ENCODE measurements around the gene SAPCD2. TPM values are rescaled to one million over a fixed set of nuclear protein-coding genes. Genes with fewer than 3 reads are reported as not detected.

The SAPCD2 gene
- total RNA-seq, 1 experiment from 2014 or later, result 69.2 TPM

GRCh38 chr9:137019891-137020683 is 50.3 kb downstream of the SAPCD2 start:
- no peak for DNase-seq (ENCODE audit: low read depth)

GRCh38 chr9:137018761-137019559 is 51.4 kb downstream of the SAPCD2 start:
- DNase-seq (ENCODE audit: low read depth), result no peak

- no peak for DNase-seq (ENCODE audit: low read depth)
Observed at GRCh38 chr9:137017791-137018497, 52.4 kb downstream of the SAPCD2 start.

DNA sequence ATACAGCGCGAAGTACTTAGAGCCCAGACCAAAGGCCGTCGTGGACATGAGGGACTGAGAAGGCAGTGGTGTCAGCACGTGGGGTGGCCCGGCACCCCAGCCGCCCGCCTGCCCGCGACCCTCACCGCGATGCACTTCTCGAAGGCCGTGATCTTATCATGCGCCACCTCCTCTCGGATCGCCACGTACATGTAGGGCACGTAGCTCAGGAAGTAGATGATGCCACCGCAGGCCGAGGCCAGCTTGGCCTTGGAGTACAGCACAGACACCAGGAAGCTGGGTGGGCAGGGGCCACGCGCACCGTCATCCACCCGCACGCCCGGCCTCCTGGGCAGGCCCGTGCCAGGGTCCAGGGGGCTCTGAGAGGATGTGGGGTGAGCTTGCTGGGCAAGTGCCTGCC is 53.3 kb downstream of the SAPCD2 start:
- DNase-seq (ENCODE audit: low read depth), result no peak

DNA sequence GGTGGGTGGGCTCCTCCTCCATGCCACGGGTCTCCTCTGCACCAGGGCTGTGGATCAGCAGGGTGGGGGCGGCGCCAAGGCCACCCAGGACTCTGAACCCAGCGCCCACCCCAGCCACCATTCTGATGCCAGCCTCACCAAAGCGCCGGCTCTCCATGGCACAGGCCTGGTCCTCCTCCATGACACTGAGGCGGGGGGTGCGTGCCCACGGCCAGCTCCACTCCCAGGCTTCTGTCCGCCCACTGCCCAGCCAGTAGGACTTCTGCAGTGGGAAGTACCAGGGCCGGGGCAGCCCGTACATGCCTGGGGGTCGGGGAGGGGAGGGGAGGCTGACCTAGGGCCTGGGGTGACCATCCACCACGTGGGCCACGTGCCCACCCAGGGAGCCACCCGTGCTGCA is 53.9 kb downstream of the SAPCD2 start:
- no peak for DNase-seq (ENCODE audit: low read depth)

- no peak for DNase-seq (ENCODE audit: low read depth)
Observed at GRCh38 chr9:137015976-137016375, 54.4 kb downstream of the SAPCD2 start.

DNA sequence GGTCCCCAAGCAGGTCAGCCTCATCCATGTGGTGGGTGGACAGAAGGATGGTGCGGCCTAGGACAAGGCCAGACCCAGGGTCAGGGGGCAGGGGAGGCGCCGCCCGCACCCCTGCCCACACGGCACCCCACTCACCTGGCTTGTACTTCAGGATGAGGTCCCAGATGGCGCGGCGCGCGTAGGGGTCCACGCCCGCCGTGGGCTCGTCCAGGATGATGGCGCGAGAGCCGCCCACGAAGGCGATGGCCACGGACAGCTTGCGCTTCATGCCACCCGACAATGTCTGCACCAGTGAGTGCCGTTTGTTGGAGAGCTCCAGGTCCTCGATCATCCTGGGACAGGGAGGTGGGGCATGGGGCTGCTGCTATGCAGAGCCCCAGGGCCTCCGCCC is 54.8 kb downstream of the SAPCD2 start:
- DNase-seq (ENCODE audit: low read depth), result no peak

DNA sequence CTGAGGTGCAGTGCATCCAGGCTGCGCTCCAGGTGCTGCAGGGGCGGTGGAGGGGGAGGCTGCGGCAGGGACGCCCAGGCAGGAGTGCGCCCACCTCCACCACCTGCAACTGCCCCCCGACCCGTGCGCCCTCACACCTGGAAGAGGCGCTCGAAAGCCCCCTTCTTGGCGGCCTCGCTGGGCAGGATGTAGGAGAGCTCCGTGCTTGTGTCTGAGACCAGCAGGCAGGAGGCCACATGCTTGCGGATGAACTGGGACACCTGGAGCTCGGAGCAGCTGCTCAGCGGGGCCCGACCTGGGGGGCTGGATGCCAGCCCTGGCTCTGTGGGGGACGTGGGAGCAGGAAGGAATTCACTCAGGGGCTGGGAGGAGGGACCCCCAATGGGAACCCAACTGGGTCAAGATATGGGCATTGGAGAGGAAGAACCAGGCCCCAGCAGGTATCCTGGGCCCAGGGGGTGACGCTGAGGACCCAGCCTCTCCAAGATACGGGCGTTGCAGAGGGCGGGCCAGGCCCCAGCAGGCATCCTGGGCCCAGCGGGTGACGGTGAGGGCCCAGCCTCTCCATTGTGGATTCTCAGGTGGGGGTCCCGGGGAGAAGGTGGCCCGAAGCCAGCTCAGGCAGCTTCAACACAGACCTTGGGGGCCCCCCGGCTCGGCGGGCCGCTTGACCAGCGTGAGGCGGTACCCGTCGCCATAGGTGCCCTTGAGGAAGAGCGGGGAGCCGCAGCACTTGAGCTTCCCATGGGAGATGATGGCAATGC is 55.4 kb downstream of the SAPCD2 start:
- DNase-seq (ENCODE audit: low read depth), result no peak

DNA sequence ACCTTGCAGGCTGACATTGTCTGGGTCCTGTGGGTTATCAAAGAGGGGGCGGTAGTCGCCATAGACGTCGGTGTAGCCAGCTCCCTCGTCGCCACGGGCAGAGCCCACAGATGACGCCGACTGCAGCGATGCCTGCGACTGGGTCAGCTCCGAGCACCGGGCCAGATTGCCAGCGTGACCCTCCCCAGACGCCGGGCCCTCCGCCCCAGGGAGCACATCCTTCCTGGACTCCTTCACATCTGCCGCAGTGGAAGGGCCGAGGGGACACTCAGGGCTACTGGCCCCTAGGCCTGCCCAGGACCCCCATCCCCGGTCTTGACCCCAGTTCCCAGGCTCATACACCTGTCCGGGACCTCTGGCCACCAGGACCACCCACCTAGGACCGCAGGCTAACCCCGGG is 56.2 kb downstream of the SAPCD2 start:
- DNase-seq (ENCODE audit: low read depth), result no peak

DNA sequence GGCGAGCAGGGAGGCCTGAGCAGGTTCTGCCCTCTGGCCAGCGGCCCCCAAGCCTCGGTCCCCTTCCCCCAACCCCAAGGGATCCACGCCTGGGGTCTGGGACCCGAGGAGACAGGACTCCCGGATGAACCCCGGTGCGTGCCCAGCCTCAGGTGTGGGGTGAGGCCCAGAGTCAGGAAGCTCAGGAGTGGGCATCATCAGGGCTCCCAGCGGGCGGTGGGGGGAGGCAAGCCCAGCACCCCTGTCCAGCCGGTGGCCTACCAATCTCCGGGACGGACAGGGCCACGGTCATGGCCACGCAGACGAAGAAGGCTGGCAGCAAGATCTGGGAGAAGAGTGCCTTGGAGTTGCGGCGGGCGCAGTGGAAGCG is 56.8 kb downstream of the SAPCD2 start:
- no peak for DNase-seq (ENCODE audit: low read depth)

DNA sequence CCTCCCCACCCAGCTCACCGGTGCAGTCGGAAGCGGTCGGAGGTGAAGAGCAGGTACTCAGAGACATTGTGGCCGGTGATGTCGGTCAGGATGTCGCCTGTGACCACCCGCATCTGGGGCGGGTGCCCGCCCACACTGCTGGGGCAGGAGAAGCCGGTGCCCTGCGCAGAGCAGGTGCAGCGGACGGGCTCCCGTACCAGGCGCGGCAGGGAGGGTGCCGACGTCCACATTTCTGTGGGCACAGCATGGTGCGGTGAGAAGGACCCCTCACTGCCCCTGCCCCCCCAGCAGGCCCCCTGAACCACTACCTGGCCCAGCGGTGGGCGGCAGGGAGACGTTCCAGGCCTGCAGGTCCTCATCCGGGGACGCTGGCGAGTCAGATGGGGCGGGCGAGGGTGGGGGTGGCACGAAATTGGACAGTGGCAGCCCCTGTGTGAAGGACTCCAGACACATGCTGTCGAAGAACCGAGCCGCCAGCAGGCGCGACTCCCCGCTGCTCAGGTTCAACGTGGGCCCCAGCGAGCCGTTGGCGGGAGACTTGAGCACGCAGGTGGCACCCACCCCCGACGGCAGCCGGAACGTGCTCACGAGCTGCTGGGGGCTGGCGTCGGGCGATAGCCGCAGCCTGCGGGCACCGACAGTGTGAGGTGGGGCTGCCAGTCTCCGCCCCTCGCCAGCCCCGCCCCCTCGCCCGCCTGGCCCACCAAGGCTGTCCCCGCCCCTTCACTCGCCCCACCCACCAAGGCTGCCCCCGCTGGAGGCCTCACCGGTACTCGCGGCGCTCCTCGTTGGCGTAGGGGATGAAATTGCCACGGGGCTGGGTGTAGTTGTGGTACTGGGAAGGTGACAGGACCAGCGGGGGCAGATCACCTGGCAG is 57.4 kb downstream of the SAPCD2 start:
- no peak for DNase-seq (ENCODE audit: low read depth)

Small RNAs within 50 kb of the gene (small RNA-seq; reads per million reads assigned to genes)
- not detected for gene RF00153

Other genes with a start within 250 kb of the SAPCD2 start
- gene AJM1, start 228.1 kb downstream of the SAPCD2 start, total RNA-seq (2014; rRNA removed; shearing (Covaris generic)), result 0.87 and 1.5 TPM in 2 replicates
- gene PHPT1, start 221.1 kb downstream of the SAPCD2 start, total RNA-seq (2014; rRNA removed; shearing (Covaris generic)), result 124 and 165 TPM in 2 replicates
- 5.5 and 7.4 TPM in 2 replicates for gene MAMDC4, start 218.2 kb downstream of the SAPCD2 start, total RNA-seq (2014; rRNA removed; shearing (Covaris generic))
- gene EDF1, start 204.2 kb downstream of the SAPCD2 start, total RNA-seq (2014; rRNA removed; shearing (Covaris generic)), result 301 and 357 TPM in 2 replicates
- gene TRAF2, start 184.0 kb downstream of the SAPCD2 start, total RNA-seq (2014; rRNA removed; shearing (Covaris generic)), result 16.9 and 18.5 TPM in 2 replicates
- gene FBXW5, start 125.8 kb downstream of the SAPCD2 start, total RNA-seq (2014; rRNA removed; shearing (Covaris generic)), result 171 and 188 TPM in 2 replicates
- gene C8G, start 125.3 kb downstream of the SAPCD2 start, total RNA-seq (2014; rRNA removed; shearing (Covaris generic)), result 0.47 TPM in 1 of 2 replicates, not detected in the other
- gene LCN12, start 118.3 kb downstream of the SAPCD2 start, total RNA-seq (2014; rRNA removed; shearing (Covaris generic)), result not detected in 2 replicates
- not detected in 2 replicates for gene PTGDS, start 93.1 kb downstream of the SAPCD2 start, total RNA-seq (2014; rRNA removed; shearing (Covaris generic))
- not detected in 2 replicates for gene LCNL1, start 87.6 kb downstream of the SAPCD2 start, total RNA-seq (2014; rRNA removed; shearing (Covaris generic))
- 68.0 and 77.8 TPM in 2 replicates for gene PAXX, start 78.1 kb downstream of the SAPCD2 start, total RNA-seq (2014; rRNA removed; shearing (Covaris generic))
- gene CLIC3, start 74.0 kb downstream of the SAPCD2 start, total RNA-seq (2014; rRNA removed; shearing (Covaris generic)), result 1.0 and 1.7 TPM in 2 replicates
- 7.5 and 9.0 TPM in 2 replicates for gene ABCA2, start 42.3 kb downstream of the SAPCD2 start, total RNA-seq (2014; rRNA removed; shearing (Covaris generic))
- gene FUT7, start 38.5 kb downstream of the SAPCD2 start, total RNA-seq (2014; rRNA removed; shearing (Covaris generic)), result not detected in 2 replicates
- gene NPDC1, start 24.4 kb downstream of the SAPCD2 start, total RNA-seq (2014; rRNA removed; shearing (Covaris generic)), result 31.5 and 39.2 TPM in 2 replicates
- not detected in 2 replicates for gene ENTPD2, start 16.5 kb downstream of the SAPCD2 start, total RNA-seq (2014; rRNA removed; shearing (Covaris generic))
- 12.0 and 15.6 TPM in 2 replicates for gene UAP1L1, start 7.0 kb upstream of the SAPCD2 start, total RNA-seq (2014; rRNA removed; shearing (Covaris generic))
- gene MAN1B1, start 16.4 kb upstream of the SAPCD2 start, total RNA-seq (2014; rRNA removed; shearing (Covaris generic)), result 56.1 and 59.3 TPM in 2 replicates
- gene DPP7, start 44.2 kb upstream of the SAPCD2 start, total RNA-seq (2014; rRNA removed; shearing (Covaris generic)), result 43.8 and 45.5 TPM in 2 replicates
- not detected in 2 replicates for gene GRIN1, start 68.6 kb upstream of the SAPCD2 start, total RNA-seq (2014; rRNA removed; shearing (Covaris generic))
- not detected in 2 replicates for gene LRRC26, start 99.5 kb upstream of the SAPCD2 start, total RNA-seq (2014; rRNA removed; shearing (Covaris generic))
- gene TMEM210, start 101.5 kb upstream of the SAPCD2 start, total RNA-seq (2014; rRNA removed; shearing (Covaris generic)), result not detected in 2 replicates
- gene ANAPC2, start 118.0 kb upstream of the SAPCD2 start, total RNA-seq (2014; rRNA removed; shearing (Covaris generic)), result 18.5 and 27.2 TPM in 2 replicates
- gene SSNA1, start 118.1 kb upstream of the SAPCD2 start, total RNA-seq (2014; rRNA removed; shearing (Covaris generic)), result 101 and 138 TPM in 2 replicates
- 12.0 and 13.6 TPM in 2 replicates for gene TPRN, start 130.2 kb upstream of the SAPCD2 start, total RNA-seq (2014; rRNA removed; shearing (Covaris generic))
- gene TMEM203, start 135.1 kb upstream of the SAPCD2 start, total RNA-seq (2014; rRNA removed; shearing (Covaris generic)), result 63.4 and 65.8 TPM in 2 replicates
- gene NDOR1, start 135.1 kb upstream of the SAPCD2 start, total RNA-seq (2014; rRNA removed; shearing (Covaris generic)), result 17.9 and 26.2 TPM in 2 replicates
- 0.10 and 0.96 TPM in 2 replicates for gene RNF208, start 151.7 kb upstream of the SAPCD2 start, total RNA-seq (2014; rRNA removed; shearing (Covaris generic))
- gene CYSRT1, start 154.6 kb upstream of the SAPCD2 start, total RNA-seq (2014; rRNA removed; shearing (Covaris generic)), result 1.1 and 1.4 TPM in 2 replicates
- not detected in 2 replicates for gene RNF224, start 156.9 kb upstream of the SAPCD2 start, total RNA-seq (2014; rRNA removed; shearing (Covaris generic))
- not detected in 2 replicates for gene SLC34A3, start 160.3 kb upstream of the SAPCD2 start, total RNA-seq (2014; rRNA removed; shearing (Covaris generic))
- 624 and 993 TPM in 2 replicates for gene TUBB4B, start 170.7 kb upstream of the SAPCD2 start, total RNA-seq (2014; rRNA removed; shearing (Covaris generic))
- gene STPG3, start 180.7 kb upstream of the SAPCD2 start, total RNA-seq (2014; rRNA removed; shearing (Covaris generic)), result not detected in 2 replicates
- gene NELFB, start 184.8 kb upstream of the SAPCD2 start, total RNA-seq (2014; rRNA removed; shearing (Covaris generic)), result 78.8 and 83.3 TPM in 2 replicates
- gene TOR4A, start 207.2 kb upstream of the SAPCD2 start, total RNA-seq (2014; rRNA removed; shearing (Covaris generic)), result 66.1 and 74.7 TPM in 2 replicates
- gene NRARP, start 231.7 kb upstream of the SAPCD2 start, total RNA-seq (2014; rRNA removed; shearing (Covaris generic)), result 0.30 and 0.90 TPM in 2 replicates